Fibroblast of lung (primary cell): ENCODE measurements around the gene DNAJC18. TPM values are rescaled to one million over a fixed set of nuclear protein-coding genes. Genes with fewer than 3 reads are reported as not detected.

Experiments
- DNase-seq, 2 donors: peaks; one replicate each; pipeline versions ENCODE4 v3.0.0 to v3.0.0-alpha.2; 2010; ENCODE audit warnings: low read depth in 2 of 2
- H2AFZ ChIP-seq: 2 replicates; pipeline ENCODE4 v1.5.1; 2012; ENCODE audit warnings: low read length, control low read depth, inconsistent platforms
- H3K27ac ChIP-seq: 2 replicates; pipeline ENCODE4 v1.5.1; 2011; ENCODE audit warnings: low read length, control low read depth; ENCODE audit not compliant: insufficient read depth
- H3K27me3 ChIP-seq: 2 replicates; pipeline ENCODE4 v1.5.1; 2011; ENCODE audit warnings: mild to moderate bottlenecking, low read length; ENCODE audit not compliant: control insufficient read depth, insufficient read depth
- H3K36me3 ChIP-seq: 2 replicates; pipeline ENCODE4 v1.5.1; 2011; ENCODE audit warnings: low read length; ENCODE audit not compliant: control insufficient read depth, insufficient read depth
- H3K4me1 ChIP-seq: 2 replicates; pipeline ENCODE4 v1.5.1; 2011; ENCODE audit warnings: low read length; ENCODE audit not compliant: control insufficient read depth, insufficient read depth; ENCODE audit errors: extremely low read depth
- H3K4me2 ChIP-seq: 2 replicates; pipeline ENCODE4 v1.5.1; 2011; ENCODE audit warnings: low read length, control low read depth; ENCODE audit not compliant: insufficient read depth; ENCODE audit errors: extremely low read depth
- H3K4me3 ChIP-seq, 4 experiments: fragments of 200-600 bp in 1 of 4; sonication (generic) in 1 of 4; replicated peaks in 1 of 4; 2 replicates each; pipeline ENCODE4 v1.5.1; 2011 to 2016; ENCODE audit warnings: low read length in 4 of 4, low read depth in 3 of 4, mild to moderate bottlenecking in 3 of 4, control low read depth in 2 of 4, inconsistent platforms in 1 of 4, mixed read lengths in 1 of 4; ENCODE audit not compliant: insufficient read depth in 1 of 4; ENCODE audit errors: control extremely low read depth in 1 of 4
- H3K79me2 ChIP-seq: 2 replicates; pipeline ENCODE4 v1.5.1; 2012; ENCODE audit warnings: mild to moderate bottlenecking, low read length, inconsistent platforms; ENCODE audit not compliant: control insufficient read depth, insufficient read depth
- H3K9ac ChIP-seq: 2 replicates; pipeline ENCODE4 v1.5.1; 2011; ENCODE audit warnings: mild to moderate bottlenecking, low read length, control low read depth; ENCODE audit not compliant: insufficient read depth
- H3K9me3 ChIP-seq: 2 replicates; pipeline ENCODE4 v1.5.1; 2012; ENCODE audit warnings: low read depth, low read length; ENCODE audit not compliant: control insufficient read depth, insufficient read depth
- H4K20me1 ChIP-seq: 2 replicates; pipeline ENCODE4 v1.5.1; 2011; ENCODE audit warnings: low read length; ENCODE audit not compliant: control insufficient read depth, insufficient read depth; ENCODE audit errors: extremely low read depth
- CTCF ChIP-seq, 2 donors: IDR thresholded peaks in 1 of 2; conservative IDR thresholded peaks in 1 of 2; 1 replicate in 1 of 2; 2 replicates in 1 of 2; pipeline ENCODE4 v1.5.1; 2011 to 2012; ENCODE audit warnings: low read length in 2 of 2, control low read depth in 1 of 2, inconsistent platforms in 1 of 2, low read depth in 1 of 2, mild to moderate bottlenecking in 1 of 2
- EZH2 ChIP-seq: IDR thresholded peaks from 2 replicates; pipeline ENCODE4 v1.5.1; 2012; ENCODE audit warnings: low read length, control low read depth, mild to moderate bottlenecking; ENCODE audit errors: missing control alignments
- polyA plus RNA-seq, 2 donors: library from polyadenylated mRNA; depleted of rRNA in 1 of 2; stranded (reverse) in 1 of 2; unstranded in 1 of 2; fragments of >200 nt; gene quantifications; 2 replicates each; pipeline ENCODE4 v1.2.1, GENCODE V29; 2011 to 2012; ENCODE audit warnings: missing spikeins in 1 of 2
- total RNA-seq: library from RNA; depleted of rRNA; stranded (reverse); fragments of >200 nt; gene quantifications from 2 replicates; pipeline ENCODE4 v1.2.1, GENCODE V29; 2014

The DNAJC18 gene
- total and polyA plus RNA-seq, 2 donors (not counting 1 experiment from before 2014, with no cell fraction given) = 12.6 to 14.6 TPM

DNA sequence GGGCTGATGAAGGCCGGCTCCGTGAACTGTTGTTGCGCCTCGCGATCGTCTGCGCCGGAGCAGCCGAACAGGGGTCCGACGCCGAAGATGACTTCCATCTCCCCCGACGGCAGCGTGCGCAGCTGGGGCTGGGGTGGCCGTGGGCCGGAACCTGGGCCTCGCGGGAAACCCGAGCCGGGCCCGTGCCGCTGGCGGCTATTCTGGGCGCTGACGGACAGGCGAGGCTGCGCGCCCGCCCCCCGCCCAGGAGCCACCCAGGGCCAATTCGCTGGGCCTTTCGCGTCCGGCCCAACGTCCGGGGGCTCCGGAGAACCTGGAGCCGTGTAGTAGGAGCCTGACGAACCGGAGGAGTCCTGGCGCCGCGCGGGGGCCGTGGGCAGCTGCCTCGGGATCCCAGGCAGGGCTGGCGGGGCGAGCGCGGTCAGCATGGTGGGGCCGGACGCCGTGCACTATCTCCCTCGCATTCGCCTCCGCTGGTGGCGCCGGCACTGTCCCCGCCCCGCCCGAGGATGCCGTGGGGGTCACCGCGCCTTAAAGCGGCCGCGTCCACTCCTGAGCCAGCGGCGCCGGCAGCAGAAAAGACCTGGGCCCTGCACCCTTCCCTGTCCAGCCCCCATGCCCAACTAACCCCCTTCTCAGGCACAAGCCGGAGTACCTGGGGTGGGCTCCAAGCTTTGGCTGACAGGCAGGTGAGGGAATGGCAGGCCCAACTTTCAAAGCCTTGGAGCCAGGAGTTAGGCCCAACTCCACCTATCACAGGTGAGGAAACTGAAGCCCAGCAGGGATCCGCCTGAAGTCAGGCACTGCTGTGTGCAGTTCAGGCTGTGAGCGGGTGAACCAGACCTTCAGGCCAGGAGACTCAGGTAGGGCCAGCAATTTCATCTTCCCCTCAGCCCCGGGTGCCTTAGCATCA lies 44.4 kb downstream of the DNAJC18 start, which contains the start of gene PROB1:
Gene PROB1, minus strand, starts transcription at position 451 of the 913 bp plus-strand sequence. Its CDS starts 23 bp downstream, at position 428.
- Histone ChIP-seq H3K9me3 (no peaks in the 10 kb centered on the region), H2AFZ (peak within 1 kb of the TSS; percentile 15), H3K4me3 (peak within 1 kb of the TSS; percentile 21 to 51 (median 38)), H3K79me2 (no peaks in the 10 kb centered on the region), H4K20me1 (no peaks in the 10 kb centered on the region), H3K9ac (peak within 1 kb of the TSS; percentile 41), H3K36me3 (no peaks in the 10 kb centered on the region), H3K4me1 (peaks cover 8% of the 10 kb centered on the region), H3K27ac (no peak within 1 kb of the TSS), H3K27me3 (peaks cover 11% of the 10 kb centered on the region), H3K4me2 (peak within 1 kb of the TSS; percentile 25)
- TF ChIP-seq EZH2 (no peak), CTCF (conservative IDR thresholded peaks at IDR 0.05 in 1 of 2, IDR thresholded peaks at IDR 0.05 in 1 of 2; ENCODE audit: low read depth in 1 of 2, low read length in 2 of 2) (no peak)
- DNase-seq = no peak

DNA sequence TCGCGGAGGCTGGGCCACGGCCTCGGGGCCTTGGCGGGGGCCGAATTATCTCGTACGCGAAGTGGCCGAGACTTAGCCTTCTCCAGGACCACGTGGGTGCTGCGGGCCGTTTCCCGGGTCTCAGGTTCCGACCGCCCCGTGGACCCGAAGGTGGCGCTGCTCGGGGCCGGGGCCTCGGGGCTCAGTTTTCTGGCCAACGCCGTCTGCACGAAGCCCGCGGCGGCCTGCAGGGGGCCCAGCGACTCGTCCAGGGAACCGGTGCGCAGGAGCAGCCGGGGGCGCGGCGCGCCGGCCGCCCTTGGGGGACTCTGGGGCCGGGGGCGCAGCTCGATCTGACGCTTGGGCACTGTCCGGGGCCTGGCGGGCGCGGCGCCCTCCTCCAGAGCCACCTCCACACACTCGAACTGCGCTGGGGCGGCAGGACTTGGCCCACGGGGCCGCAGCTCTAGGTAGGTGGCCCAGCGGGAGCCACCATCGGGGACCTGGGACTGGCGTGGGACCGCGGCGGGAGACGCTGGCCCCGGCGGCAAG lies 45.1 kb downstream of the DNAJC18 start:
- H3K4me3 ChIP-seq = peak overlapping the region in 3 of 4 experiments; percentile 21 to 51 (median 34)
- H3K79me2 ChIP-seq = no peaks in the 10 kb centered on the region
- H3K27ac ChIP-seq = no peak overlapping the region
- no peak overlapping the region for H3K4me2 ChIP-seq
- no peaks in the 10 kb centered on the region for H3K9me3 ChIP-seq
- DNase-seq = peak in 1 of 2 donors; percentile 46
- peaks cover 11% of the 10 kb centered on the region for H3K27me3 ChIP-seq
- no peaks in the 10 kb centered on the region for H3K36me3 ChIP-seq
- H4K20me1 ChIP-seq = no peaks in the 10 kb centered on the region
- H3K4me1 ChIP-seq = peaks cover 8% of the 10 kb centered on the region
- peak; percentile 22 to 34 for TF ChIP-seq CTCF (conservative IDR thresholded peaks at IDR 0.05 in 1 of 2, IDR thresholded peaks at IDR 0.05 in 1 of 2; ENCODE audit: low read depth in 1 of 2, low read length in 2 of 2)
- peak; percentile 55 for TF ChIP-seq EZH2
- H2AFZ ChIP-seq = peak overlapping the region; percentile 15
- peak overlapping the region; percentile 41 for H3K9ac ChIP-seq

DNA sequence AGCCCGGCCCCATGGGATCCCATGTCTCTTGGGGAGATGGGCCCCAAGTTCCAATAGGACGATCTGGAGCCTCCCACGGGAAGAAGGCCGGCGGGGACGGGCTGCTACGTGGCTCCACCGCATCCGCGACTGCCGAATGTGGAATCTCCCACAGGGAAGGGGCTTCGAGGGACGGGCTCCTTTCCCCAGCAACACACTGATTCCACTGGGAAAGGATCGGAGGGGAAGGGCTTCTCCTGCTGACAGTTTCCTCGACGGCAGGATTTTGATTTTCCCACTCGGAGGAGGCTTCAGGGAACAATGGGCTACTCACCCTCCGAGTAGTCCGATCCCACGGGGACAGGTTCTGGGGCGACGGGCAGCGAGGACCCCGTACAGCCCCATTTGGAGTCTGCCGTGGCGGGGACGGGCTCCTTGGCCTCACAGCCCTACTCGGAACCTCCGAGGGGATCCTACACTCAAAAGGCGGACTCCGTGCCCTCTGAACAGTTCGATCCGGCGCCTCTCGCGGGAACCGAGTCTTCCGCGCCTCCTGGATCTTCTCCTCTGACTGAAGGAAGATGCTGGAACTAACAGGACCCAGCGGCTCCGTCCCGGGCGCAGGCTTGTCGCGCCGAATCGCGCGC lies 45.7 kb downstream of the DNAJC18 start:
- H3K9ac ChIP-seq = no peak overlapping the region
- H3K27me3 ChIP-seq = peaks cover 11% of the 10 kb centered on the region
- DNase-seq = no peak
- no peak for TF ChIP-seq CTCF (conservative IDR thresholded peaks at IDR 0.05 in 1 of 2, IDR thresholded peaks at IDR 0.05 in 1 of 2; ENCODE audit: low read depth in 1 of 2, low read length in 2 of 2)
- TF ChIP-seq EZH2 = peak; percentile 79
- no peaks in the 10 kb centered on the region for H4K20me1 ChIP-seq
- peak overlapping the region; percentile 15 for H2AFZ ChIP-seq
- H3K36me3 ChIP-seq = no peaks in the 10 kb centered on the region
- no peak overlapping the region for H3K4me2 ChIP-seq
- no peaks in the 10 kb centered on the region for H3K79me2 ChIP-seq
- peaks cover 8% of the 10 kb centered on the region for H3K4me1 ChIP-seq
- H3K4me3 ChIP-seq = peak overlapping the region in 2 of 4 experiments; percentile 42 to 51
- no peaks in the 10 kb centered on the region for H3K9me3 ChIP-seq
- no peak overlapping the region for H3K27ac ChIP-seq
